Body of pancreas (tissue), 4 donors: ENCODE measurements around the gene MSL1.

Experiments
- CTCF ChIP-seq, 7 experiments: fragments of 450-650 bp in 4 of 7; fragments of 200-600 bp in 3 of 7; sonication (generic) in 3 of 7; IDR thresholded peaks; one replicate each; pipeline ENCODE4 v1.5.1; 2016 to 2019; ENCODE audit warnings: antibody characterized with exemption in 7 of 7
- POLR2A ChIP-seq, 3 donors: fragments of 450-650 bp; IDR thresholded peaks; one replicate each; pipeline ENCODE4 v1.6.1; 2016; ENCODE audit warnings: antibody characterized with exemption in 3 of 3, mild to moderate bottlenecking in 2 of 3

- no peak for TF ChIP-seq CTCF (IDR thresholded peaks at IDR 0.05)
- no peak for TF ChIP-seq POLR2A (IDR thresholded peaks at IDR 0.05)
Measured at GRCh38 chr17:40174514-40174913, 52.7 kb downstream of the MSL1 start.
